GM12892 (cell line): ENCODE results near the gene ACTL10.

Source experiments
- DNase-seq: peaks from one replicate; pipeline ENCODE4 v3.0.0; 2011; ENCODE audit not compliant: insufficient read length
- FAIRE-seq: peaks from 2 replicates; lab custom pipeline; 2011; peaks lifted over from hg19 to GRCh38; lab: Jason Lieb, UNC
- POLR2A ChIP-seq: IDR thresholded peaks from 2 replicates; pipeline ENCODE4 v1.6.1; 2011; ENCODE audit warnings: low read depth, low read length, control low read depth
- POLR2AphosphoS5 ChIP-seq: IDR thresholded peaks from 2 replicates; pipeline ENCODE4 v1.6.1; 2011; ENCODE audit warnings: low read depth, low read length, control low read depth
- TAF1 ChIP-seq: IDR thresholded peaks from 2 replicates; pipeline ENCODE4 v1.6.1; 2011; ENCODE audit warnings: low read depth, mild to moderate bottlenecking, control low read depth, low read length, borderline replicate concordance

Gene ACTL10

GRCh38 chr20:33669224-33669623, 2.5 kb downstream of the ACTL10 start:
- FAIRE-seq (no peak), DNase-seq (no peak)
- TF ChIP-seq TAF1 (no peak), POLR2A (no peak), POLR2AphosphoS5 (no peak)

- FAIRE-seq (no peak), DNase-seq (no peak)
- TF ChIP-seq POLR2A, result no peak
- no peak for TF ChIP-seq TAF1
- TF ChIP-seq POLR2AphosphoS5, result no peak
These were observed 3.3 kb downstream of the ACTL10 start for GRCh38 chr20:33669873-33670640.

GRCh38 chr20:33670715-33671499, 4.2 kb downstream of the ACTL10 start:
- DNase-seq (no peak), FAIRE-seq (no peak)
- TF ChIP-seq POLR2AphosphoS5 (no peak), TAF1 (no peak), POLR2A (no peak)

GRCh38 chr20:33671573-33672288, 5.0 kb downstream of the ACTL10 start:
- FAIRE-seq (no peak), DNase-seq (no peak)
- TF ChIP-seq TAF1, result no peak
- TF ChIP-seq POLR2A, result no peak
- TF ChIP-seq POLR2AphosphoS5, result no peak

- TF ChIP-seq TAF1, result no peak
- TF ChIP-seq POLR2AphosphoS5, result no peak
- TF ChIP-seq POLR2A, result no peak
- FAIRE-seq (no peak), DNase-seq (no peak)
These were observed 5.8 kb downstream of the ACTL10 start for GRCh38 chr20:33672426-33673113.

GRCh38 chr20:33673114-33673409, 6.3 kb downstream of the ACTL10 start:
- no peak for TF ChIP-seq TAF1
- no peak for TF ChIP-seq POLR2A
- no peak for TF ChIP-seq POLR2AphosphoS5
- FAIRE-seq (no peak), DNase-seq (no peak)

- TF ChIP-seq POLR2AphosphoS5, result no peak
- TF ChIP-seq POLR2A, result no peak
- TF ChIP-seq TAF1, result no peak
- no peak for DNase-seq
- FAIRE-seq, result no peak
These were observed 6.9 kb downstream of the ACTL10 start for GRCh38 chr20:33673410-33674293.

- peak; percentile 78 for FAIRE-seq
- peak; percentile 27; the same call in 1 of the 2 replicates for TF ChIP-seq POLR2AphosphoS5
- TF ChIP-seq TAF1, result no peak
- peak; percentile 8; the same call in 1 of the 2 replicates for TF ChIP-seq POLR2A
- peak; percentile 90 for DNase-seq
These were observed 7.8 kb downstream of the ACTL10 start, which contains the start of gene NECAB3 for GRCh38 chr20:33674294-33675135. NECAB3 (minus strand) TSS chr20:33674428; CDS start chr20:33674352, 76 bp downstream.

GRCh38 chr20:33675136-33675959, 8.6 kb downstream of the ACTL10 start:
- DNase-seq, result no peak
- TF ChIP-seq POLR2AphosphoS5, result no peak; the same call in 1 of the 2 replicates
- no peak for TF ChIP-seq TAF1
- no peak for TF ChIP-seq POLR2A
- no peak for FAIRE-seq
